Measurements from ENCODE around the gene USP6NL. TPM values are rescaled to one million over a fixed set of nuclear protein-coding genes. Genes with fewer than 3 reads are reported as not detected.

Gene USP6NL
- total RNA-seq, 2 experiments from 2014 or later = 3.2 to 3.4 TPM

DNA sequence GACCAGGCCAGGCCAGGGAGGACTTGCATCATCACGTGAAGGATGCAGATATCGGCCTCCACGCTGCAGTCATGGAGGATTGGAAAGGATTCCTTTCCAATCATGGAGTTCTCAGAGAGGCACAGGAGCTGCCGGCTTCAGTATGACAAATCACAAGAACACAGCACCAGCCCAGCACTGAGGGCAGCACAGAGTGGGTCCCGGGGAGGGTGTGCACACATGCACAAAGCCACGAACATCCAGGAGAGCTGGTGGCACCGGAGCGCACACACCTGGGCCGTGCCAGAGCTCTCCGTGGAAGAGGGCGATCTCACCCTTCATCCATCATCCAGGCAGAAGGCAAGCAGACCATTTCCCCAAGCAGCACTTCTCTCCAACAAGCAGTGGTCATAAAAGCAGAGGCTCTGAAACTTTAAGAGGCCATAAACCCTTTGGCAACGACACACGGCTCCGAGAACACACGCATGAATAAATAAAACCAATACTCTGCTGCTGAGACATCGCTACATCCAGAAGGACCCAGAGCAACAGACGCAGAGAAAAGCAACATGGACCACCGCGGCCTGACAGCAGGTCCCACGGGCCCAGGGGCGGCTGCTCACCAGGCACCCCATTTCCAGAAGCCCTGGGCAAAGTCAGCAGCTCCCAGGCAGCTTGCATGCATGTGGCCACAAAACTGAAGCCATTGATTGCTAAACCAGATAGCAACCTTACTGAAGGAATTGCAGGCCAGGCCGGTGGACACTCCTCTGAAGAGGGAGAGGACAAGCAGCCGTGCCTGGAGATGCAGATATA, 180.8 kb downstream of the USP6NL start:
- ChIA-PET CTCF (no interaction called here), POLR2A (no interaction called here)
- Mint-ChIP-seq H3K36me3 (no peaks in the 10 kb centered on the region), H3K4me1 (ENCODE audit: low read depth) (peaks cover 3% of the 10 kb centered on the region), H3K27ac (no peak overlapping the region), H3K4me3 (no peak overlapping the region), H3K27me3 (no peaks in the 10 kb centered on the region), H3K9me3 (peaks cover 16% of the 10 kb centered on the region)
- intact Hi-C loops (cut with micrococcal nuclease) = no loop called here
- DNase-seq = no peak

DNA sequence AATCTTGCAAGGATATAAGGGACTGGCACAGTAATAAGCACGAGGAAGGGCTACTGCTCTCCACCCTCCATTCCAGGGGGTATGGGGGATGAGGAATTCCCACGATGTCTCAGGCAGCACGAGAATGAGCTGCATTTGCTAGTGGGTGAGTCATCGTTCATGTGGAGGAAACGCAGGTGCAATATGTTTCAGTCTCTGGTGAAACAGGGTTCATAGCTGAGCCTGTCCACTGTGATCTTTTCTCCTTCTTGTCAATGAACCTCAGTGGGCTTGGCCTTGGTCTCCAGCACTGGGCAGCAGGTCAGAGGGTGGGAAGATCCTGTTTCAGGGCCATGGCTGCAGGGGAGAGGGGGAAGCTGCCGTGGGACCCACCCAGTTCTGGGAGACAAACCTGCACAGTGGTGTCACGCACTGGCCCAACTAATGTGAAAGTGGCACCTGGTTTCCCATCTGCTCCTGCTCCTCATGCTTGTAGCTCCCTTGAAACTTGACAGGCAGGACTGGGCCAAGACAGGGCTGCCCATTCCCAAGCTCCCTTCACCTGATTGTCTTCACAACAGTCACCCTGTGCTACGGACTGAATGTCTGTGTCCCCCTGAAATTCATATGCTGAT, 181.9 kb downstream of the USP6NL start:
- intact Hi-C loops (cut with micrococcal nuclease) = no loop called here
- ChIA-PET CTCF (no interaction called here), POLR2A (no interaction called here)
- Mint-ChIP-seq H3K27me3 (no peaks in the 10 kb centered on the region), H3K9me3 (peaks cover 16% of the 10 kb centered on the region), H3K4me1 (ENCODE audit: low read depth) (peaks cover 7% of the 10 kb centered on the region), H3K4me3 (no peak overlapping the region), H3K36me3 (no peaks in the 10 kb centered on the region), H3K27ac (no peak overlapping the region)
- DNase-seq = no peak

DNA sequence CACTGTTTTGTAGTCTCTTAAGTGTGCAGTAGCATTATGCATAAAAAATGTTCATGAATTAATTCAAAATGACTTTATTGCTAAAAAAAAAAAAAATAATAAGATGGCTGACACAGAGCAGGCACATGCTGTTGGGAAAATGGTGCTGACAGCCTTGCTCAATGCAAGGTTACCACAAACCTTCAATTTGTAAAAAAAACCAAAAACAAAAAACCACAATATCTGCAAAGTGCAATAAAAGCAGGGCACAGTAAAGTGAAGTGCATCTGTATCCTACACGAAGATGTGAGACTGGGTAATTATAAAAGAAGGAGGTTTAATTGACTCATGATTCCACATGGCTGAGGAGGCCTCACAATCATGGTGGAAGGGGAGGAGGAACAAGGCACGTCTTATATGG, 185.8 kb downstream of the USP6NL start:
- no peak overlapping the region for H3K27ac Mint-ChIP-seq
- no peak for DNase-seq
- CTCF ChIA-PET = no interaction called here
- H3K27me3 Mint-ChIP-seq = no peaks in the 10 kb centered on the region
- peaks cover 7% of the 10 kb centered on the region for H3K36me3 Mint-ChIP-seq
- POLR2A ChIA-PET = no interaction called here
- H3K4me3 Mint-ChIP-seq = no peak overlapping the region
- intact Hi-C loops (cut with micrococcal nuclease) = no loop called here
- H3K4me1 Mint-ChIP-seq (ENCODE audit: low read depth) = peaks cover 7% of the 10 kb centered on the region
- H3K9me3 Mint-ChIP-seq = peaks cover 31% of the 10 kb centered on the region

DNA sequence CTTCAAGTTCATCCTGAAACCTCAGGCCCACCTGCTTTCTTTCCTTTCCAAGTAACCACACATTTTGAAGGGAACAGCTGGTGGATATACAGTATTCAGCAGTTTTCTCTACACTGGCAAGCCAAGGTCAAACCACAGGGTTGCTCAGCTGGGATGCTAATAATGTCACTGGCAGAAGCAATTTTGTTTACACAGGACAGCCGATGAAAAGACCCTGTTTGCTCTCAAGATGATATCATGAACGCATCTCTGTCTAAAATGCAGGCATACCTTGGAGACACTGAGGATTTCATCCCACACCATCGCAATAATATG, 186.2 kb downstream of the USP6NL start:
- CTCF ChIA-PET = no interaction called here
- no peak for DNase-seq
- no peak overlapping the region for H3K27ac Mint-ChIP-seq
- intact Hi-C loops (cut with micrococcal nuclease) = no loop called here
- H3K4me3 Mint-ChIP-seq = no peak overlapping the region
- POLR2A ChIA-PET = no interaction called here
- H3K36me3 Mint-ChIP-seq = peaks cover 8% of the 10 kb centered on the region
- H3K4me1 Mint-ChIP-seq (ENCODE audit: low read depth) = peaks cover 7% of the 10 kb centered on the region
- no peaks in the 10 kb centered on the region for H3K27me3 Mint-ChIP-seq
- peaks cover 33% of the 10 kb centered on the region for H3K9me3 Mint-ChIP-seq

DNA sequence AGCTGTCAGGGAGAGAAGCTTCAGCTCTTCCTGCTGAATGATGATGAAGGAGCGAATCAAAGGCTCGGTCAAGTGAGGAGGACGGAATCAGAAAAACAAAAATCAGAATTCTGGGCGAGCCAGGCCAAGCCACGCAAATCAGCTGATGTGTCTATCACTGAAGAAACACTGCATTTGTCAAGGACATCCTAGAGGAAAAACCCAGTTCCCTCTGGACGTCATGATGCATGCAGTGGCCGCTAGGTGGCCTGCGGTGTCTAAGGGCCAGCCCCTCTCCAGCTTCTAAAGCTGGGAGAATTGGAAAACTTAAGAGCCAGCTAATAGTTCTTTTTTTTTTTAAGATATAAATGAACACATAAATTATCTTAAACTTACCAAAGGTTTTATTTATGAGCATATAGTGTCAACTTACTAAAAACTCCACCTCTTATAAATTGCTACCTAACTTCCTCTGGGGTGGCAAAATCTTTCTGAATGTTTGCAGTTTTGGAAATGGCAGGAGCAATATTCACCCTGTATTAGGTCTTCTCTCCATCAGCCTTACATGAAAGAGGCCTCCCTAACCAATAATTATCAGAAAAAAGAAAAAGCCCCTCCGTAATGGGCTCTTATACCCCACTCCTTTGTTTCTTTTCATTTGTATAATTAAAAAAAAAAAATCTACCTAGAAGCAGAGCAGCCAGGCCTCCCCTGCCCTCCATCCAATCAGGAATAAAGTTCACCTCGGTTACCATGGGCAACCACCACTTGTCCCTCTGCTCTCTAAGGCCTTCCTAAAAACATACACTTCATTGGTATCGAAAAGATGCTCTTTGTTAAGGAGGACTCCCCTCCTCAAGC, 186.8 kb downstream of the USP6NL start:
- no peaks in the 10 kb centered on the region for H3K27me3 Mint-ChIP-seq
- peaks cover 8% of the 10 kb centered on the region for H3K36me3 Mint-ChIP-seq
- POLR2A ChIA-PET = no interaction called here
- H3K4me3 Mint-ChIP-seq = no peak overlapping the region
- DNase-seq = peak; percentile 9
- H3K9me3 Mint-ChIP-seq = peaks cover 36% of the 10 kb centered on the region
- peaks cover 7% of the 10 kb centered on the region for H3K4me1 Mint-ChIP-seq (ENCODE audit: low read depth)
- H3K27ac Mint-ChIP-seq = no peak overlapping the region
- CTCF ChIA-PET = interaction anchor here (0.6 to 1.0 kb wide), 4 partner anchors 27 to 712 kb away, joined by 3 read pairs; no protein-coding TSS in a partner anchor
- intact Hi-C loops (cut with micrococcal nuclease) = no loop called here

- Mint-ChIP-seq H3K4me1 (ENCODE audit: low read depth) (no peaks in the 10 kb centered on the region), H3K36me3 (peaks cover 8% of the 10 kb centered on the region), H3K27me3 (no peaks in the 10 kb centered on the region), H3K27ac (no peak overlapping the region), H3K9me3 (peaks cover 26% of the 10 kb centered on the region), H3K4me3 (no peak overlapping the region)
- intact Hi-C loops (cut with micrococcal nuclease) = no loop called here
- ChIA-PET CTCF (no interaction called here), POLR2A (no interaction called here)
- DNase-seq = no peak
These were observed 194.5 kb downstream of the USP6NL start for GRCh38 chr10:11416974-11417373.

DNA sequence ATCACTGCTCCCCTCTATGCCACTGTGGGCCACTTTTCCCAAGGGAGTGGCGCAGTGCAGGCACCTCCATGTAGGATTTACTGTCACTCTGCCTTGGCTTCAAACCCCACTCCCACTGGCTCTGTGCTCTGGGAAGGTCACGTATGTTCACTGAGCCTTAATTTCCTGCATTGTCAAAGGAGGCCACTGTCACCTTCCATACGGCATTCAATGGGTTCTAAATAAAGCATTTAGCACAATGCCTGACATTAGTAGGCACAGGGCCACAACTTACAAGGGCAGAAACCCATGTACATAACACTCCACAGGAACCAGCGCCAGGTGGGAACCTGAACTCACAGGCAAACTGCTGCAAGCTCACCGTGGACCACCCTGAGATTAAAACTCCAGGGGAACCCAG, 196.4 kb downstream of the USP6NL start:
- POLR2A ChIA-PET = no interaction called here
- H3K36me3 Mint-ChIP-seq = peaks cover 3% of the 10 kb centered on the region
- CTCF ChIA-PET = no interaction called here
- no peak overlapping the region for H3K27ac Mint-ChIP-seq
- no peaks in the 10 kb centered on the region for H3K4me1 Mint-ChIP-seq (ENCODE audit: low read depth)
- H3K27me3 Mint-ChIP-seq = no peaks in the 10 kb centered on the region
- intact Hi-C loops (cut with micrococcal nuclease) = no loop called here
- peak; percentile 6 for DNase-seq
- H3K9me3 Mint-ChIP-seq = peaks cover 14% of the 10 kb centered on the region
- no peak overlapping the region for H3K4me3 Mint-ChIP-seq

DNA sequence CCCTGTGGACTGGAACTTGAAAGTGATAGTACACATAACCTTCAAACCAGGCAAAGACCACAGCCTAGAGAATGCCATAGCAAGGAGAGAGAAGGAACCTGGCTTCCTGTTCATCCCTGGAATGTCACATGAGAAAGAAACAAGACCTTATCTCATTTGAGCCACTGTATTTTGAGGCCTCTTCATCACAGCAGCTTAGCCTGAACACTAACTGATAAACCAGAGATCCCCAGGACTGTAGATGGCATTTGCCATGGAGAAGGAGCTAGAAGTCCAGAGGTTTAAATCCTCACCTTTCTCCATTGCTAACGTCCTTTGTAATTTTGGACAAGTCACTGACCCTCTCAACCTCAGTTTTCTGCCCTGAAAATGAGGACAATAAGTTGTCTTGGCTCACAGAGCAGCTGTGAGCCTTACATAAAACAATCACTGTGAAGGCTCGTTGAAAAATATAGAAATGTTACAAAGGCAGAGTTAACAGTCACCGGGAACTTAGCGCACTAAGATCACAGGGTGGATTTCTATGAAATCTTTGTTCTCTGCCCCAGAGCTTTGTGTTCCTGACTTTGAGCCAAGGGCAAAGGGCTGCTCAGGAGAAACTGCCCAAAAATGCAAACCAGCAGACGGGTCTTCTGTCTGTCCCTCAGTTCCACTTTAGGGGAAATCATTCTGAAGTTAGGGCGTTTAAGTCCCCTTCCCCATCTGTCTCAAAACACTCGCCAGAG, 197.0 kb downstream of the USP6NL start:
- DNase-seq = no peak
- intact Hi-C loops (cut with micrococcal nuclease) = no loop called here
- ChIA-PET CTCF (no interaction called here), POLR2A (no interaction called here)
- no peaks in the 10 kb centered on the region for H3K27me3 Mint-ChIP-seq
- H3K4me3 Mint-ChIP-seq = no peak overlapping the region
- H3K4me1 Mint-ChIP-seq (ENCODE audit: low read depth) = no peaks in the 10 kb centered on the region
- peaks cover 3% of the 10 kb centered on the region for H3K36me3 Mint-ChIP-seq
- peaks cover 10% of the 10 kb centered on the region for H3K9me3 Mint-ChIP-seq
- no peak overlapping the region for H3K27ac Mint-ChIP-seq

- Mint-ChIP-seq H3K9me3 (peaks cover 9% of the 10 kb centered on the region), H3K36me3 (peaks cover 5% of the 10 kb centered on the region), H3K27me3 (no peaks in the 10 kb centered on the region), H3K4me3 (no peak overlapping the region), H3K4me1 (ENCODE audit: low read depth) (peaks cover 17% of the 10 kb centered on the region), H3K27ac (no peak overlapping the region)
- ChIA-PET CTCF (interaction anchor here (1.1 kb wide), 1 partner anchor 22 kb away, joined by 3 read pairs; no protein-coding TSS in a partner anchor), POLR2A (no interaction called here)
- intact Hi-C loops (cut with micrococcal nuclease) = loop anchor here (1.0 kb wide), 1 partner anchor 60 kb away; no protein-coding TSS in a partner anchor
- DNase-seq = no peak
These were observed 199.4 kb downstream of the USP6NL start for GRCh38 chr10:11411926-11412545.

DNA sequence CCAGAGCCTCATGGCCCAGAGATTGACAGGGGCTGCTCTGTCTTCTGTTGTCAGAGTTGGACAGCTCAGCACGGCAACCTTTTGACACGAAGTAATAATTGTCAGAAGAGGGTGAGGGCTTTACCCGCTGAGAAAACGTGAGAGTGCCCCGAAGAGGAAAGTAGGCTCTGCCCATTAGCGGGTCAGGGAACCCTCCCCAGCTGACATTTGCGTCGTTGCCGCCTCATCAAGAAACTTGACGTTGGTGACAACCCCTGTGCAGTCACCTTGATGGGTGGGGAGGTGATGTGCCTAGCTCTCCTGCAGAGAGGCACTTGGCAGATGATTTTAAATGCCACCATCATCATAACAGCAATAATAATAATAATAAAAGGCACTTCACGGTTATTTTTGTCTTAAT, 202.1 kb downstream of the USP6NL start:
- ChIA-PET CTCF (no interaction called here), POLR2A (no interaction called here)
- Mint-ChIP-seq H3K9me3 (peaks cover 12% of the 10 kb centered on the region), H3K36me3 (peaks cover 3% of the 10 kb centered on the region), H3K27me3 (no peaks in the 10 kb centered on the region), H3K4me1 (ENCODE audit: low read depth) (peaks cover 33% of the 10 kb centered on the region), H3K27ac (no peak overlapping the region), H3K4me3 (no peak overlapping the region)
- intact Hi-C loops (cut with micrococcal nuclease) = no loop called here
- no peak for DNase-seq

DNA sequence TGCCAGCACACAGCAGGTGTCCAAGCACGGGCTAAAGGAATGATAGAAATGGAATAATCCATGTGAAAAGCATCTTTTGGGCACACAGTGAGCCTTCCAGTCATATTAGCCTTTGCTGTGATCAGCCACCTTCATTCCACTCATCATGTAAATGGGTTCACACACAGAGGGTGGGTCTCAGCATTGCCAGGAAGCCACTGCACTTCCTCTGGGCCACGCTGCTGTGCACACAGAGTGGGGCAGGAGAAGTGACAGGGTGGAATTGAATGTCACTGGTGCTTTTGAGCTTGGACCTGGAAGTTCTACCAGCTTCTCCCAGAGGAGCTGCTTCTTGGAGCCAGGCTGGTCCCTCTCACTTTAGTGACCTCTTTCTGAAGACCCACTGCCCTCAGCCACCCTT, 203.5 kb downstream of the USP6NL start:
- CTCF ChIA-PET = no interaction called here
- H3K27ac Mint-ChIP-seq = no peak overlapping the region
- intact Hi-C loops (cut with micrococcal nuclease) = no loop called here
- peak; percentile 22 for DNase-seq
- POLR2A ChIA-PET = no interaction called here
- peaks cover 16% of the 10 kb centered on the region for H3K9me3 Mint-ChIP-seq
- H3K36me3 Mint-ChIP-seq = peaks cover 7% of the 10 kb centered on the region
- peaks cover 41% of the 10 kb centered on the region for H3K4me1 Mint-ChIP-seq (ENCODE audit: low read depth)
- no peak overlapping the region for H3K4me3 Mint-ChIP-seq
- no peaks in the 10 kb centered on the region for H3K27me3 Mint-ChIP-seq

DNA sequence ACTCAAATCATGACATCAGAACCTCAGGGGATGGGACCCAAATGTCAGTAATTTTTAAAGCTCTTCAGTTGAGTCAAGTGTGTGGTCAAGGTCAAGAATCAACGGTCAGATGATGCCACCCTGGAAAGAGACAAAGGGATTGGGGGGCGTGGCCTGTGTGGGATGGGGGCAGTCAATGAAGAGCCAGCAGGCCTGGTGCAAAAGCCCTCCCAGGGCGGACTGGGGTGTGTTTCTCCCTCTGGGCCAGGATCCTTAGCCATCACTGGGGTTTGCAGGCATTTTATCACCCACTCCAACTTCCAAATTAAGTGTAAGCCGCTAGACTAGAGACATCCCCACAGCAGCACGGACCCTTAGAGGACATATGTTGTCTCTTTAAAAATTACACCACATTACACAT, 204.7 kb downstream of the USP6NL start:
- Mint-ChIP-seq H3K36me3 (peaks cover 7% of the 10 kb centered on the region), H3K27ac (no peak overlapping the region), H3K27me3 (no peaks in the 10 kb centered on the region), H3K4me1 (ENCODE audit: low read depth) (peaks cover 51% of the 10 kb centered on the region), H3K4me3 (no peak overlapping the region), H3K9me3 (peaks cover 12% of the 10 kb centered on the region)
- CTCF ChIA-PET = no interaction called here
- POLR2A ChIA-PET = no interaction called here
- intact Hi-C loops (cut with micrococcal nuclease) = no loop called here
- no peak for DNase-seq
